Mesenchymal stem cell (in vitro differentiated cells and primary cell): ENCODE results near the gene AKAP8L.
A peak's percentile ranks its signal among the peaks of the same experiment; 100 is the strongest.

Experiments used
- DNase-seq: peaks from one replicate; pipeline ENCODE4 v3.0.0-alpha.2; 2013
- H2AFZ ChIP-seq: one replicate; pipeline ENCODE4 v1.6.1; 2013; ENCODE audit warnings: low read depth, mild to moderate bottlenecking, control low read depth, inconsistent platforms, low read length, moderate library complexity
- H2AK5ac ChIP-seq: 2 replicates; pipeline ENCODE4 v1.6.1; 2013; ENCODE audit warnings: low read length, moderate library complexity, mild to moderate bottlenecking, inconsistent platforms; ENCODE audit not compliant: severe bottlenecking
- H2BK120ac ChIP-seq: one replicate; pipeline ENCODE4 v1.6.1; 2013; ENCODE audit warnings: low read depth, mild to moderate bottlenecking, inconsistent platforms, low read length, moderate library complexity
- H2BK12ac ChIP-seq, 2 experiments: one replicate each; pipeline ENCODE4 v1.6.1; 2013; ENCODE audit warnings: inconsistent platforms in 2 of 2, low read length in 2 of 2, mild to moderate bottlenecking in 2 of 2, moderate library complexity in 2 of 2, control low read depth in 1 of 2
- H2BK15ac ChIP-seq: one replicate; pipeline ENCODE4 v1.6.1; 2013; ENCODE audit warnings: mild to moderate bottlenecking, low read depth, inconsistent platforms; ENCODE audit not compliant: poor library complexity, severe bottlenecking
- H2BK5ac ChIP-seq: 2 replicates; pipeline ENCODE4 v1.6.1; 2013; ENCODE audit warnings: low read depth, mild to moderate bottlenecking, low read length, control low read depth, inconsistent platforms; ENCODE audit not compliant: poor library complexity, severe bottlenecking
- H3K14ac ChIP-seq, 2 experiments: one replicate each; pipeline ENCODE4 v1.6.1; 2013; ENCODE audit warnings: inconsistent platforms in 2 of 2, low read length in 2 of 2, control low read depth in 1 of 2, mild to moderate bottlenecking in 1 of 2, moderate library complexity in 1 of 2
- H3K18ac ChIP-seq, 2 experiments: one replicate each; pipeline ENCODE4 v1.6.1; 2013; ENCODE audit warnings: inconsistent platforms in 2 of 2, low read length in 2 of 2, control low read depth in 1 of 2, low read depth in 1 of 2, mild to moderate bottlenecking in 1 of 2
- H3K23ac ChIP-seq, 2 experiments: one replicate each; pipeline ENCODE4 v1.6.1; 2013; ENCODE audit warnings: inconsistent platforms in 2 of 2, low read length in 2 of 2, mild to moderate bottlenecking in 2 of 2, moderate library complexity in 2 of 2, control low read depth in 1 of 2
- H3K27ac ChIP-seq: 2 replicates; pipeline ENCODE4 v1.5.1; 2013; ENCODE audit warnings: mild to moderate bottlenecking, moderate library complexity, low read length, control low read depth, inconsistent platforms; ENCODE audit not compliant: poor library complexity, severe bottlenecking
- H3K27me3 ChIP-seq, 2 experiments: 2 replicates each; pipeline versions ENCODE4 v1.6.1 to v1.7.0; 2013; ENCODE audit warnings: low read length in 2 of 2, mild to moderate bottlenecking in 2 of 2, moderate library complexity in 2 of 2, control low read depth in 1 of 2, inconsistent platforms in 1 of 2; ENCODE audit not compliant: control insufficient read depth in 1 of 2, insufficient read depth in 1 of 2
- H3K36me3 ChIP-seq, 2 experiments: 2 replicates each; pipeline versions ENCODE4 v1.6.1 to v1.7.0; 2013; ENCODE audit warnings: low read length in 2 of 2, control low read depth in 1 of 2, inconsistent platforms in 1 of 2, low read depth in 1 of 2, mild to moderate bottlenecking in 1 of 2; ENCODE audit not compliant: insufficient read depth in 2 of 2, control insufficient read depth in 1 of 2
- H3K4ac ChIP-seq, 2 experiments: one replicate each; pipeline ENCODE4 v1.6.1; 2013; ENCODE audit warnings: inconsistent platforms in 2 of 2, low read length in 2 of 2, mild to moderate bottlenecking in 2 of 2, moderate library complexity in 2 of 2, control low read depth in 1 of 2, low read depth in 1 of 2
- H3K4me1 ChIP-seq: 2 replicates; pipeline ENCODE4 v1.6.1; 2013; ENCODE audit warnings: low read depth, low read length, control low read depth; ENCODE audit not compliant: control insufficient read depth, insufficient read depth
- H3K4me2 ChIP-seq: 2 replicates; pipeline ENCODE4 v1.6.1; 2013; ENCODE audit warnings: low read length, mild to moderate bottlenecking, inconsistent platforms; ENCODE audit not compliant: poor library complexity, severe bottlenecking
- H3K4me3 ChIP-seq, 2 experiments: 2 replicates each; pipeline versions ENCODE4 v1.5.1 to v1.7.0; 2013; ENCODE audit warnings: low read length in 2 of 2, mild to moderate bottlenecking in 2 of 2, control low read depth in 1 of 2, low read depth in 1 of 2; ENCODE audit not compliant: insufficient read depth in 1 of 2
- H3K79me1 ChIP-seq: replicated peaks from 2 replicates; pipeline ENCODE4 v1.6.1; 2013; ENCODE audit warnings: mild to moderate bottlenecking, control low read depth, low read length, inconsistent platforms; ENCODE audit not compliant: poor library complexity, severe bottlenecking
- H3K9ac ChIP-seq: 2 replicates; pipeline ENCODE4 v1.7.0; 2013; ENCODE audit warnings: mild to moderate bottlenecking, low read length, moderate library complexity
- H3K9me3 ChIP-seq: 2 replicates; pipeline ENCODE4 v1.7.0; 2013; ENCODE audit warnings: mild to moderate bottlenecking, low read length; ENCODE audit not compliant: control insufficient read depth
- H4K8ac ChIP-seq: one replicate; pipeline ENCODE4 v1.6.1; 2013; ENCODE audit warnings: inconsistent platforms, mild to moderate bottlenecking, low read length, moderate library complexity
- H4K91ac ChIP-seq: one replicate; pipeline ENCODE4 v1.6.1; 2013; ENCODE audit warnings: mild to moderate bottlenecking, low read length, inconsistent platforms
- WGBS: methylation state at CpG from one replicate; pipeline ENCODE4 v1.1.7; 2013; ENCODE audit warnings: mixed read lengths; 5-methylcytosine and 5-hydroxymethylcytosine counted together

Gene AKAP8L

GRCh38 chr19:15437355-15438123 lies 18.8 kb upstream of the AKAP8L start:
- H3K18ac ChIP-seq, result no peak overlapping the region
- H2BK5ac ChIP-seq, result no peak overlapping the region
- no peak overlapping the region for H2BK15ac ChIP-seq
- H3K4ac ChIP-seq, result no peak overlapping the region
- DNase-seq, result peak; percentile 37
- no peak overlapping the region for H3K4me2 ChIP-seq
- peaks cover 0 to 28% of the 10 kb centered on the region in 2 experiments for H3K36me3 ChIP-seq
- H2BK12ac ChIP-seq, result no peak overlapping the region
- no peaks in the 10 kb centered on the region for H3K79me1 ChIP-seq
- no peak overlapping the region for H2AFZ ChIP-seq
- H3K4me1 ChIP-seq, result peaks cover 5% of the 10 kb centered on the region
- WGBS, result 88% methylated on average over 10 of the region's 10 CpGs
- no peak overlapping the region for H3K14ac ChIP-seq
- no peak overlapping the region for H4K8ac ChIP-seq
- H2AK5ac ChIP-seq, result no peak overlapping the region
- H3K27ac ChIP-seq, result no peak overlapping the region
- H3K9ac ChIP-seq, result no peak overlapping the region
- H3K9me3 ChIP-seq, result no peaks in the 10 kb centered on the region
- H3K27me3 ChIP-seq, result no peaks in the 10 kb centered on the region
- no peak overlapping the region for H4K91ac ChIP-seq
- H2BK120ac ChIP-seq, result no peak overlapping the region
- H3K23ac ChIP-seq, result no peak overlapping the region
- no peak overlapping the region for H3K4me3 ChIP-seq

- Histone ChIP-seq H3K79me1 (no peaks in the 10 kb centered on the region), H2BK12ac (no peak overlapping the region), H3K18ac (no peak overlapping the region), H2BK15ac (no peak overlapping the region), H3K4me2 (no peak overlapping the region), H2BK120ac (no peak overlapping the region), H2AK5ac (no peak overlapping the region), H3K27me3 (no peaks in the 10 kb centered on the region), H4K8ac (no peak overlapping the region), H3K27ac (no peak overlapping the region), H3K36me3 (peaks cover 0 to 28% of the 10 kb centered on the region in 2 experiments), H4K91ac (no peak overlapping the region), H3K9ac (peak overlapping the region; percentile 49), H3K4me3 (no peak overlapping the region), H3K4ac (no peak overlapping the region), H3K9me3 (no peaks in the 10 kb centered on the region), H2AFZ (no peak overlapping the region), H3K14ac (no peak overlapping the region), H3K23ac (no peak overlapping the region), H3K4me1 (peaks cover 6% of the 10 kb centered on the region), H2BK5ac (no peak overlapping the region)
- 90% methylated on average over 15 of the region's 15 CpGs for WGBS
- no peak for DNase-seq
Observed at GRCh38 chr19:15436826-15437110, 18.0 kb upstream of the AKAP8L start.

DNA sequence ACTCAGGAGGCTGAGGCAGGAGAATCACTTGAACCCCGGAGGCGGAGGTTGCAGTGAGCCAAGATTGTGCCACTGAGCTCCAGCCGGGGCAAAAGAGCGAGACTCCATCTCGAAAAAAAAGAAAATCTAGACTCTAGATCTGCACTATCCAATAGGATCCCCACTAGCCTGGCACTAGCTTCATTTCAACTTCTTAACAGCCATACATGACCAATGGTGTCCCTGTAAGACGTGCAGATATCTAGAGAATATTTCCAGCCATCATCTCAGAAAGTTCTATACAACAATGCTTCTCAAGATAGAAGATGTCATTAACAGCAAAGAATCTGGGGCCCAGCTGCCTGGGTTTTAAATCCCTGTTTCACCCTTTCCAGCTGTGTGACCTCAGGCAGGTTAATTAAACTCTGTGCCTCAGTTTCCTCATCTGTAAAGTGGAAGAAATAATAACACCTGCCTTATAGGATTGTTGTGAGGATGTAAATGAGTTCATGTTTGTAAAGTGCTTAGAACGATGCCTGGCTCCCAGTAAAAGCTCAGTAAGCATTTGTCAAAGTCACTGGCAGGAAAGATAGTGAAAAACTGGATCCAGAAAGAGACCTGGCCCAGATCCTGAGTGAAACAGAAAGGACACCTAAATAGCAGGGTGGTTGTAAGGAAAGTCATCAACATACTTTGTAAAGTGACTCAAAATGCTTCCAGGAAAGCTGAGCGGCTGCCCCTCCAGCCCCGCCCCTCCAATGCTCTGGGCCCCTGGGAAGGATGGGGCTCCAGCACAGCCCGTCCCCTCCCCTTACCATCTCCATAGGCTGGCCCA lies 17.4 kb upstream of the AKAP8L start:
- peak overlapping the region; percentile 49 for H3K9ac ChIP-seq
- peaks cover 0 to 28% of the 10 kb centered on the region in 2 experiments for H3K36me3 ChIP-seq
- no peak overlapping the region for H2BK15ac ChIP-seq
- no peak overlapping the region for H4K8ac ChIP-seq
- no peak overlapping the region for H3K23ac ChIP-seq
- H3K9me3 ChIP-seq, result no peaks in the 10 kb centered on the region
- no peak overlapping the region for H2BK120ac ChIP-seq
- no peak for DNase-seq
- H3K4ac ChIP-seq, result no peak overlapping the region
- H4K91ac ChIP-seq, result no peak overlapping the region
- no peaks in the 10 kb centered on the region for H3K79me1 ChIP-seq
- no peak overlapping the region for H2BK12ac ChIP-seq
- no peak overlapping the region for H3K4me2 ChIP-seq
- H3K27me3 ChIP-seq, result no peaks in the 10 kb centered on the region
- no peak overlapping the region for H2BK5ac ChIP-seq
- no peak overlapping the region for H2AK5ac ChIP-seq
- no peak overlapping the region for H3K27ac ChIP-seq
- H3K4me3 ChIP-seq, result no peak overlapping the region
- H3K4me1 ChIP-seq, result peaks cover 11% of the 10 kb centered on the region
- no peak overlapping the region for H3K18ac ChIP-seq
- H2AFZ ChIP-seq, result no peak overlapping the region
- 82% methylated on average over 10 of the region's 10 CpGs for WGBS
- H3K14ac ChIP-seq, result no peak overlapping the region

- WGBS, result 67% methylated on average over 8 of the region's 8 CpGs
- H4K91ac ChIP-seq, result peak overlapping the region; percentile 84
- H3K4ac ChIP-seq, result peak overlapping the region; percentile 13 to 49
- H3K27me3 ChIP-seq, result no peaks in the 10 kb centered on the region
- H2BK12ac ChIP-seq, result peak overlapping the region; percentile 61 to 81
- H3K79me1 ChIP-seq, result peaks cover 3% of the 10 kb centered on the region
- peak overlapping the region in 1 of 2 experiments; percentile 84 for H3K4me3 ChIP-seq
- peak overlapping the region; percentile 83 for H4K8ac ChIP-seq
- no peak overlapping the region for H2BK120ac ChIP-seq
- H2BK5ac ChIP-seq, result no peak overlapping the region
- peak overlapping the region; percentile 77 for H3K4me2 ChIP-seq
- no peak for DNase-seq
- peaks cover 25% of the 10 kb centered on the region for H3K4me1 ChIP-seq
- H2AK5ac ChIP-seq, result no peak overlapping the region
- H3K18ac ChIP-seq, result peak overlapping the region in 1 of 2 experiments; percentile 81
- H3K9ac ChIP-seq, result peak overlapping the region; percentile 90
- H3K14ac ChIP-seq, result peak overlapping the region in 1 of 2 experiments; percentile 49
- H3K9me3 ChIP-seq, result no peaks in the 10 kb centered on the region
- H2BK15ac ChIP-seq, result no peak overlapping the region
- H3K36me3 ChIP-seq, result peaks cover 5 to 33% of the 10 kb centered on the region in 2 experiments
- H3K23ac ChIP-seq, result no peak overlapping the region
- H2AFZ ChIP-seq, result peak overlapping the region; percentile 73
- peak overlapping the region; percentile 44 for H3K27ac ChIP-seq
Observed at GRCh38 chr19:15433519-15434069, 14.8 kb upstream of the AKAP8L start.
